ENCODE results near the gene PLSCR5. TPM values are rescaled to one million over a fixed set of nuclear protein-coding genes. Genes with fewer than 3 reads are reported as not detected.
A peak's percentile ranks its signal among the peaks of the same experiment; 100 is the strongest.

PLSCR5 gene
- polyA plus RNA-seq, 1 donor (not counting 4 experiments of a cell fraction or from before 2014, with no cell fraction given): not detected

DNA sequence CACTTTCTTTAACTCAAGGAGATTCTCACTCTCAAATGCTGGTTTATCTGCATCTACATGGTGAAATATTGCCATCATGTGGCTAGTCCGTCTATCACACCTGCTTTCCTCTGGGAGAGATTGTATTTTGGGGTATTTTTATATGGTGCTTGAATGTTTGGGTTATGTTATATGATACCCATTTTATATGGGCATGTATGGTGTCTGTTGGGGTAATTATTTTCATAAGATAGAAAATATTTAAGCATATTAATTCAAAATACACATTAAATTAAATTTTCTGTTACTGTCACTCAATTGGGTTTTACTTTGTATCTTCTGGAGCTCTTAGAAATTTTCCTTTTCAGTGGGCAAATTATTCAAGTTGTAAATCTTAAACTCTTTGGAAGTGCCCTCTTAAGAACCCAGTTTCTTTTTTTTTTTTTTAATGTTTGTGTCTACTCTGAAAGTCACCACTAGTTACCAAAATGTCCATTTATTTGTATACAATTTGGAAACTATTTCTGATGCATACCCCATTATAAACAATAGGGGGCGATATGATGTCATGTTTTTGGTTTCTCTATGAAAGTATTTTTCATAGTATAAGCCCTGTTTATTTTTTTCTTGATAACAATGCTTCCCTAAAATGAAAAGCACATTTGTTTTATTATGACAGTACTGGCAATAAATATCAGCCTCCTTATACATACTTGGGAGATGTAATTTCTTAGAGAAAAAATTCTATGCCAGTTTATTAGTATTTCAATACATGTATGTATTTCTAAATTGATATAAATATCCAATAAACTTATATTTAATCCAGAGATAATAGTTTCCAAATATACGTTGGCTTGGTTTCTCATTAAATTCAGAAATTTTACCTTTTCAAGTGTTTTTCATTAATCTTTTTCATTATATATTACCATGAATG lies 36.1 kb upstream of the PLSCR5 start:
- no peak overlapping the region for H3K9ac ChIP-seq (ENCODE audit: control insufficient read depth, extremely low read depth, insufficient read depth, low read length)
- no peaks in the 10 kb centered on the region for H3K9me1 ChIP-seq (ENCODE audit: control insufficient read depth, extremely low read depth, insufficient read depth, low read length)
- H3K36me3 ChIP-seq (ENCODE audit: control insufficient read depth in 2 of 2, extremely low read depth in 1 of 2, insufficient read depth in 2 of 2, low read length in 2 of 2): no peaks in the 10 kb centered on the region
- no peak overlapping the region for H3K4me3 ChIP-seq (ENCODE audit: control insufficient read depth in 2 of 3, extremely low read depth in 1 of 3, insufficient read depth in 2 of 3, low read depth in 1 of 3, low read length in 3 of 3)
- H3K9me3 ChIP-seq (ENCODE audit: control insufficient read depth, low read depth, low read length): no peaks in the 10 kb centered on the region
- no peak overlapping the region for H3K27ac ChIP-seq (ENCODE audit: control insufficient read depth, insufficient read depth, low read length)
- TF ChIP-seq, protein P1, sequence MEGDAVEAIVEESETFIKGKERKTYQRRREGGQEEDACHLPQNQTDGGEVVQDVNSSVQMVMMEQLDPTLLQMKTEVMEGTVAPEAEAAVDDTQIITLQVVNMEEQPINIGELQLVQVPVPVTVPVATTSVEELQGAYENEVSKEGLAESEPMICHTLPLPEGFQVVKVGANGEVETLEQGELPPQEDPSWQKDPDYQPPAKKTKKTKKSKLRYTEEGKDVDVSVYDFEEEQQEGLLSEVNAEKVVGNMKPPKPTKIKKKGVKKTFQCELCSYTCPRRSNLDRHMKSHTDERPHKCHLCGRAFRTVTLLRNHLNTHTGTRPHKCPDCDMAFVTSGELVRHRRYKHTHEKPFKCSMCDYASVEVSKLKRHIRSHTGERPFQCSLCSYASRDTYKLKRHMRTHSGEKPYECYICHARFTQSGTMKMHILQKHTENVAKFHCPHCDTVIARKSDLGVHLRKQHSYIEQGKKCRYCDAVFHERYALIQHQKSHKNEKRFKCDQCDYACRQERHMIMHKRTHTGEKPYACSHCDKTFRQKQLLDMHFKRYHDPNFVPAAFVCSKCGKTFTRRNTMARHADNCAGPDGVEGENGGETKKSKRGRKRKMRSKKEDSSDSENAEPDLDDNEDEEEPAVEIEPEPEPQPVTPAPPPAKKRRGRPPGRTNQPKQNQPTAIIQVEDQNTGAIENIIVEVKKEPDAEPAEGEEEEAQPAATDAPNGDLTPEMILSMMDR (optimal IDR thresholded peaks at IDR 0.05 in 1 of 3, IDR thresholded peaks at IDR 0.05 in 1 of 3, conservative IDR thresholded peaks at IDR 0.05 in 1 of 3; ENCODE audit: extremely low read depth in 1 of 3, insufficient read depth in 2 of 3, low read length in 3 of 3): peak; percentile 43 to 71 (median 51)
- no peak for TF ChIP-seq EZH2 (IDR thresholded peaks at IDR 0.05; ENCODE audit: low read length)
- peak; percentile 5 for DNase-seq (ENCODE audit: low read depth, low spot score)
- FAIRE-seq: peak; percentile 56
- no peaks in the 10 kb centered on the region for H3K4me1 ChIP-seq (ENCODE audit: control insufficient read depth, extremely low read depth, insufficient read depth, low read length)
- dilution Hi-C loops (cut with MboI; ENCODE audit: extremely low pct_ligation_motif_present, low sequenced_read_pairs): no loop called here
- no peak overlapping the region for H3K4me2 ChIP-seq (ENCODE audit: control insufficient read depth, extremely low read depth, insufficient read depth, low read depth, low read length)
- no peaks in the 10 kb centered on the region for H3K79me2 ChIP-seq (ENCODE audit: control insufficient read depth, insufficient read depth, low read length)
- H3K27me3 ChIP-seq (ENCODE audit: control insufficient read depth, extremely low read depth, insufficient read depth, low read length): no peaks in the 10 kb centered on the region
- H4K20me1 ChIP-seq (ENCODE audit: control insufficient read depth, extremely low read depth, insufficient read depth, low read length): no peaks in the 10 kb centered on the region
- H2AFZ ChIP-seq (ENCODE audit: control insufficient read depth, low read length): no peak overlapping the region

DNA sequence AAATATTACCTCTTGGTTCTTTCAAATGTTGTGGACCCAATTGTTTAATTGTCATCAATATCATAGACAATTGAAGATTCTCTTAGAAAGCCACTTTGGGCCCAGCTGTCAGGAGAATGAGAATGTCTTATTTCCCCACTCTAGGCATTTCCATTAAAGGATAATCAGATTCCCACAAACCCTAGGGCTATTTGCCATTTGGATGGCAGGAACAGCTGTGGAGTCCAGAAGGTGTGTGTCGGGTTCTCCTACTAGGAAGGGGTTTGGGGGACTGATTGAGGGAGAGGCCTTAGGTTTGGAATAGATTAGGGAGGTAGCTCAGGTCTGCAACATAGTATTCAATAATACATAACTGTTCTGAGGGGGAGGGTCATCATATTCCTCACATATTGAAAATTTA lies 35.2 kb upstream of the PLSCR5 start:
- Histone ChIP-seq H3K27me3 (ENCODE audit: control insufficient read depth, extremely low read depth, insufficient read depth, low read length) (no peaks in the 10 kb centered on the region), H3K4me1 (ENCODE audit: control insufficient read depth, extremely low read depth, insufficient read depth, low read length) (no peaks in the 10 kb centered on the region), H3K79me2 (ENCODE audit: control insufficient read depth, insufficient read depth, low read length) (no peaks in the 10 kb centered on the region), H3K9ac (ENCODE audit: control insufficient read depth, extremely low read depth, insufficient read depth, low read length) (no peak overlapping the region), H3K4me3 (ENCODE audit: control insufficient read depth in 2 of 3, extremely low read depth in 1 of 3, insufficient read depth in 2 of 3, low read depth in 1 of 3, low read length in 3 of 3) (no peak overlapping the region), H3K9me1 (ENCODE audit: control insufficient read depth, extremely low read depth, insufficient read depth, low read length) (no peaks in the 10 kb centered on the region), H3K27ac (ENCODE audit: control insufficient read depth, insufficient read depth, low read length) (no peak overlapping the region), H3K36me3 (ENCODE audit: control insufficient read depth in 2 of 2, extremely low read depth in 1 of 2, insufficient read depth in 2 of 2, low read length in 2 of 2) (no peaks in the 10 kb centered on the region), H2AFZ (ENCODE audit: control insufficient read depth, low read length) (no peak overlapping the region), H3K9me3 (ENCODE audit: control insufficient read depth, low read depth, low read length) (no peaks in the 10 kb centered on the region), H4K20me1 (ENCODE audit: control insufficient read depth, extremely low read depth, insufficient read depth, low read length) (no peaks in the 10 kb centered on the region), H3K4me2 (ENCODE audit: control insufficient read depth, extremely low read depth, insufficient read depth, low read depth, low read length) (no peak overlapping the region)
- dilution Hi-C loops (cut with MboI; ENCODE audit: extremely low pct_ligation_motif_present, low sequenced_read_pairs): no loop called here
- DNase-seq (ENCODE audit: low read depth, low spot score) (no peak), FAIRE-seq (no peak)
- TF ChIP-seq, protein P1 (optimal IDR thresholded peaks at IDR 0.05 in 1 of 3, IDR thresholded peaks at IDR 0.05 in 1 of 3, conservative IDR thresholded peaks at IDR 0.05 in 1 of 3; ENCODE audit: extremely low read depth in 1 of 3, insufficient read depth in 2 of 3, low read length in 3 of 3): no peak
- TF ChIP-seq EZH2 (IDR thresholded peaks at IDR 0.05; ENCODE audit: low read length): no peak

Measured in keratinocyte (primary cell).